ENCODE results near the gene RBPMS2. TPM values are rescaled to one million over a fixed set of nuclear protein-coding genes. Genes with fewer than 3 reads are reported as not detected.

Gene RBPMS2
- total RNA-seq, 4 donors from 2014 or later: 0.22 to 5.4 (median 1.8) TPM

DNA sequence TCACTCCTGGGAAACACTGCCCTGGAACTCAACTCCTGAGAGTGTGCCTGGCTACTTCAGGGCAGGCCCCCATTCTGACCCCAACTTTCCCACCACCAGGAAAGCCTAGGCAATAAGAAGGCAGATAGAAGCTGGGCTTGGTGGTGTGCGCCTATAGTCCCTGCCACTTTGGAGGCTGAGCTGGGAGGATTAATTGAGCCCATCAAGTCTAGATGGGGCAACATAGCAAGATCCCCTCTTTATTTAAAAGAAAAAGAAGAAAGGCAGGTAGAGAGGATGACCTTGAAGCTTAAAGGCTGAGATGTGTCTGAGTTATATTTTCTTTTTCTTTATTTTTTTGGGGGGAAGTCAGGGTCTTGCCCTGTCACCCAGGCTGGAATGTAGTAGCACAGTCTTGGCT, 4.2 kb upstream of the RBPMS2 start:
- Histone ChIP-seq H3K36me3 (no peaks in the 10 kb centered on the region), H3K4me1 (peaks cover 0 to 14% (median 0%) of the 10 kb centered on the region in 4 donors), H3K27ac (no peak overlapping the region), H3K9me3 (no peaks in the 10 kb centered on the region), H3K4me3 (no peak overlapping the region), H3K27me3 (peaks cover 0 to 9% of the 10 kb centered on the region in 2 donors)
- DNase-seq (ENCODE audit: low spot score in 2 of 2): no peak
- TF ChIP-seq, protein P1, sequence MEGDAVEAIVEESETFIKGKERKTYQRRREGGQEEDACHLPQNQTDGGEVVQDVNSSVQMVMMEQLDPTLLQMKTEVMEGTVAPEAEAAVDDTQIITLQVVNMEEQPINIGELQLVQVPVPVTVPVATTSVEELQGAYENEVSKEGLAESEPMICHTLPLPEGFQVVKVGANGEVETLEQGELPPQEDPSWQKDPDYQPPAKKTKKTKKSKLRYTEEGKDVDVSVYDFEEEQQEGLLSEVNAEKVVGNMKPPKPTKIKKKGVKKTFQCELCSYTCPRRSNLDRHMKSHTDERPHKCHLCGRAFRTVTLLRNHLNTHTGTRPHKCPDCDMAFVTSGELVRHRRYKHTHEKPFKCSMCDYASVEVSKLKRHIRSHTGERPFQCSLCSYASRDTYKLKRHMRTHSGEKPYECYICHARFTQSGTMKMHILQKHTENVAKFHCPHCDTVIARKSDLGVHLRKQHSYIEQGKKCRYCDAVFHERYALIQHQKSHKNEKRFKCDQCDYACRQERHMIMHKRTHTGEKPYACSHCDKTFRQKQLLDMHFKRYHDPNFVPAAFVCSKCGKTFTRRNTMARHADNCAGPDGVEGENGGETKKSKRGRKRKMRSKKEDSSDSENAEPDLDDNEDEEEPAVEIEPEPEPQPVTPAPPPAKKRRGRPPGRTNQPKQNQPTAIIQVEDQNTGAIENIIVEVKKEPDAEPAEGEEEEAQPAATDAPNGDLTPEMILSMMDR (IDR thresholded peaks at IDR 0.05): no peak
- TF ChIP-seq EP300 (IDR thresholded peaks at IDR 0.05) (no peak), POLR2A (IDR thresholded peaks at IDR 0.05) (no peak)
- 95 to 100% methylated on average over 1 of the region's 1 CpG for WGBS, 2 donors

DNA sequence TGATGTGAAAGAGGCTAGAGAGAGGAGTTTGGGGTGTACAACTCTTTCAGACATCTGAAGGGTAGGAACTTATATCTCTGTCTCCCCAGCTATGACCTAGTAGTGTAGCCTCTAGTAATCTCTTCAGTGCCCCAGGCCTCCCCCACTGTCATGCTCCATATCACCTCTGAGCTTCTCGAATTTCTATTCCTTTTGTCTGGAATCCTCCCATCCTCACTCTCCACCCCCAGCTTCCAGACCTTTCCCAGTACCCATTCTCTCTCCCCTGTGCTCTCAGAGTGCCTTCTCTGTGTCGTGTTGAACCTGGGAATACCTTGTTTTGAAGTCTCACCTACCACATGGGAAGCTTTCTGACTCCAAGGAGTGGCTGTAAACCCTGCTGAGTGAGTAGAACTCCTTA, 3.6 kb upstream of the RBPMS2 start:
- TF ChIP-seq EP300 (IDR thresholded peaks at IDR 0.05) (no peak), POLR2A (IDR thresholded peaks at IDR 0.05) (no peak)
- TF ChIP-seq, protein P1 (IDR thresholded peaks at IDR 0.05): no peak
- H3K36me3 ChIP-seq: no peaks in the 10 kb centered on the region
- H3K27me3 ChIP-seq: peaks cover 0 to 9% of the 10 kb centered on the region in 2 donors
- DNase-seq (ENCODE audit: low spot score in 2 of 2): no peak
- H3K4me3 ChIP-seq: no peak overlapping the region
- no peak overlapping the region for H3K27ac ChIP-seq
- peaks cover 0 to 14% (median 0%) of the 10 kb centered on the region in 4 donors for H3K4me1 ChIP-seq
- WGBS, 2 donors: 65 to 76% methylated on average over 2 of the region's 2 CpGs
- H3K9me3 ChIP-seq: no peaks in the 10 kb centered on the region

DNA sequence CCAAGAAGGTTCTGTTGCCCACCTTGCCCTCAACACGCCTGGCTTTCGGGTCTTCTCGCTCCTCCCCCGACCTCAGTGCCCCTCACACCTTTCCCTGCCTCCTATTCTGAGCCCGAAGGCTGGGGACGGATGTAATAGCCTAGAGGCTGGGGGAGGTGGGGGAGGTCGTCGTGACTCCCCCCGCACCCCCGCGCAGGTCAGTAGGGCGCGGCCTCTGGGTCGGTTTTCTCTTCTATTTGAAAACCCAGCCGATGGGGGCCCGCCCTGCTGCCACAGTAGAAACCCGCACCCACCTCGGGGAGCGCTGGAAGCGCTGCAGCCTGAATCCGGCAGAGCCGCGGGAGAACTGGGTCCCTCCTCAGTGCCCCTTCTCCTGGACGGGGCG, 1.0 kb upstream of the RBPMS2 start:
- DNase-seq (ENCODE audit: low spot score in 2 of 2): no peak
- TF ChIP-seq, protein P1 (IDR thresholded peaks at IDR 0.05): no peak
- no peak for TF ChIP-seq POLR2A (IDR thresholded peaks at IDR 0.05)
- no peak for TF ChIP-seq EP300 (IDR thresholded peaks at IDR 0.05)
- 21 to 27% methylated on average over 24 of the region's 25 CpGs for WGBS, 2 donors
- H3K4me3 ChIP-seq: peak overlapping the region in 2 of 4 donors; percentile 40 to 68
- no peaks in the 10 kb centered on the region for H3K36me3 ChIP-seq
- H3K27ac ChIP-seq: peak overlapping the region; percentile 64 to 83 (median 80)
- no peaks in the 10 kb centered on the region for H3K9me3 ChIP-seq
- H3K27me3 ChIP-seq: peaks cover 0 to 9% of the 10 kb centered on the region in 2 donors
- H3K4me1 ChIP-seq: peaks cover 0 to 14% (median 0%) of the 10 kb centered on the region in 4 donors

DNA sequence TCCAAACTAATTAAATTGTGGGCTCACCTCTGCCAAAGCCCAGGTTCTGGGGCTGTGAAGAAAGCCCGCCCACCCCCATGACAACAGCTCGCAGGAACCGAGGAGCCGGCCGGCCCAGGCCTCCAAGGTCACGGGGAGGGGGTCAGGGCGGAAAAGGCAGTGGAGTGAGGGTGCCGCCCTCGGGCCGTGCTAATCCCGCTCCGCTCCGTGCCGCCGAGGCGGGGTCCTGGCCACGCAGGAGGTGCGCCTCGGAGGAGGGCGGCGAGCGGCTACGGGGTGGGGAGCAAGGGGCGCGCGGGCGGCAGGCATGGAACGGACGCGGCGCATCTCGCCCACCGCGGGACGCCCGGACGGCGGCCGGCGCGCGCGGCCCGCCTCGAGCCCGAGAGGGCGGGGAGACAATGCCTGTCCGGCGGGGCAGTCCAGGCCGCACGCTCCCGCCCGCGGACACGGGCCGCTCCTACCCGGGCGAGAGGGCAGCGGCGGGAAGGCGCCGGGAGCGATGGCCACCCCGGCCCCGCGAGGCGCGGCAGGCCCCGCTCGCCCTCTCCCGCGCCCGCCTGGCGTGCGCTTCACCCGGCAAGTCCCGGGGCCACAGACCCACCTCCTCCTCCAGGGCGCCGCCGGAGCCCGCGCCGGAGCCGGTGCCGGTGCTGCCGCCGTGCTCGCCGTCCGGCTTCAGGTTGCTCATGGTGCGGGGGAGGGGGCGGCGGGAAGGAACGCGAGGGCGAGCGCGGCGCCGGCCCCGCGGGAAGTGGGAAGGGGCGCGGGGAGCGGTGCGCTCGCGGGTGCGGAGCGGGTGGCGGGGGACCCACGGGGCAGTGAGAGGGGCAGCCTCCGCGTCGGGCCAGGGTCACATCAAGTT, 528 bp downstream of the RBPMS2 start:
- no peaks in the 10 kb centered on the region for H3K36me3 ChIP-seq
- peak overlapping the region; percentile 37 to 81 (median 60) for H3K27ac ChIP-seq
- H3K27me3 ChIP-seq: peaks cover 0 to 9% of the 10 kb centered on the region in 2 donors
- H3K9me3 ChIP-seq: no peaks in the 10 kb centered on the region
- peaks cover 0 to 14% (median 0%) of the 10 kb centered on the region in 4 donors for H3K4me1 ChIP-seq
- no peak for DNase-seq (ENCODE audit: low spot score in 2 of 2)
- TF ChIP-seq POLR2A (IDR thresholded peaks at IDR 0.05): no peak
- TF ChIP-seq EP300 (IDR thresholded peaks at IDR 0.05): no peak
- TF ChIP-seq, protein P1 (IDR thresholded peaks at IDR 0.05): peak in 1 of 5 experiments; percentile 13
- 0 to 1% methylated on average over 5 to 82 of the region's 115 CpGs for WGBS, 2 donors
- peak overlapping the region; percentile 48 to 68 (median 52) for H3K4me3 ChIP-seq

DNA sequence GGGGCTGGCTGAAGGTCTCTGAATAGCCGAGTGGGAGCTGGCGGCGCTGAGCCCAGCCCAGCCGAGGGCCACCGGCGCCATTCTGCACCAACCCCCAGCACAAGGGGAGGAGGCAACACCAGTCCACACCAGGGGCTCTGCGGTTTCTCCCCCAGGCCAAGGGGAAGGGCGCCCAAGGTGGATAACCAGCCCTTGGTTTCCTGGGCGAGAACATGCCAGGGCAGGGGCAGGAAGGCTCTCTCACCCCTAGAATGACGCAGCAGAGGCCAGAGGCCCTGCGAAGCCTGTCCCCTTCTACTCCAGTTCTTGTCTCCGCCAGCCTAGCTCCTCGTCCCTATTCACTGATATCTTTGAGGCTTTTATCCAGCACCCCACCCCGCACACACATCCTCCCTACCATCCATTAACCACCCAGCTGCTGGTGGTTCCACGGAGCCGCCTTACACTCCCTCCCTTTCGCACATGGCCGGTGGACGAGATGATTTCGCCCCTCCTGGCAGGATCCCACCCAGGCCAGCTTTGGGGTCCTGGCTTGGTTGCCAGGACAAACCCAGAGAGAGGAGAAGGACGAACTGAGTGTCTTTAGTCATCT, 1.3 kb downstream of the RBPMS2 start:
- Histone ChIP-seq H3K27ac (peak overlapping the region in 2 of 4 donors; percentile 43 to 81), H3K4me3 (peak overlapping the region in 3 of 4 donors; percentile 22 to 68 (median 48)), H3K4me1 (peaks cover 0 to 14% (median 0%) of the 10 kb centered on the region in 4 donors), H3K9me3 (no peaks in the 10 kb centered on the region), H3K27me3 (peaks cover 0 to 9% of the 10 kb centered on the region in 2 donors), H3K36me3 (no peaks in the 10 kb centered on the region)
- 64 to 65% methylated on average over 14 to 21 of the region's 21 CpGs for WGBS, 2 donors
- DNase-seq (ENCODE audit: low spot score in 2 of 2): no peak
- TF ChIP-seq, protein P1 (IDR thresholded peaks at IDR 0.05): no peak
- TF ChIP-seq POLR2A (IDR thresholded peaks at IDR 0.05): no peak
- no peak for TF ChIP-seq EP300 (IDR thresholded peaks at IDR 0.05)
